ENCODE data around the gene NFATC1.

NFATC1 gene

GRCh38 chr18:79424880-79425568 lies 29.3 kb downstream of the NFATC1 start:
- DNase-seq: no peak

- no peak for DNase-seq
Observed at GRCh38 chr18:79425569-79425886, 29.8 kb downstream of the NFATC1 start.

- no peak for DNase-seq
Observed at GRCh38 chr18:79426376-79427300, 30.9 kb downstream of the NFATC1 start.

GRCh38 chr18:79427368-79428225 lies 31.9 kb downstream of the NFATC1 start:
- no peak for DNase-seq

- no peak for DNase-seq
Observed at GRCh38 chr18:79428287-79428686, 32.6 kb downstream of the NFATC1 start.

GRCh38 chr18:79429381-79429780 lies 33.7 kb downstream of the NFATC1 start:
- no peak for DNase-seq

GRCh38 chr18:79429785-79430281 lies 34.1 kb downstream of the NFATC1 start:
- no peak for DNase-seq

GRCh38 chr18:79432376-79433120 lies 36.8 kb downstream of the NFATC1 start:
- DNase-seq: no peak

- no peak for DNase-seq
Observed at GRCh38 chr18:79433431-79433830, 37.7 kb downstream of the NFATC1 start.

- DNase-seq: no peak
Observed at GRCh38 chr18:79434607-79435401, 39.1 kb downstream of the NFATC1 start.

GRCh38 chr18:79436556-79437275 lies 41.0 kb downstream of the NFATC1 start:
- DNase-seq: no peak

- no peak for DNase-seq
Observed at GRCh38 chr18:79438089-79438897, 42.6 kb downstream of the NFATC1 start.

GRCh38 chr18:79438898-79439627 lies 43.3 kb downstream of the NFATC1 start:
- DNase-seq: no peak

GRCh38 chr18:79439628-79440023 lies 43.9 kb downstream of the NFATC1 start:
- no peak for DNase-seq

GRCh38 chr18:79440316-79441110 lies 44.8 kb downstream of the NFATC1 start:
- DNase-seq: no peak

- DNase-seq: no peak
Observed at GRCh38 chr18:79441420-79441819, 45.7 kb downstream of the NFATC1 start.

- DNase-seq: no peak
Observed at GRCh38 chr18:79442508-79443221, 46.9 kb downstream of the NFATC1 start.

- no peak for DNase-seq
Observed at GRCh38 chr18:79445221-79445620, 49.5 kb downstream of the NFATC1 start.

All from NCI-H2227 treated with DMSO at 0.1 percent for 48 hours (cell line).